Upper lobe of right lung (tissue), 1 donor: ENCODE results near the gene SLC1A2. TPM values are rescaled to one million over a fixed set of nuclear protein-coding genes. Genes with fewer than 3 reads are reported as not detected.

Experiments
- ATAC-seq: fragments of 200-7000 bp; cut with Tn5 transposase; one replicate; pipeline ENCODE4 v1.9.1; 2020; ENCODE audit warnings: mild to moderate bottlenecking, moderate library complexity
- DNase-seq: peaks from one replicate; pipeline ENCODE4 v3.0.0-alpha.2; 2020
- H3K27ac ChIP-seq: fragments of 200-600 bp; one replicate; pipeline ENCODE4 v1.8.0; 2022
- H3K27me3 ChIP-seq: fragments of 200-600 bp; one replicate; pipeline ENCODE4 v1.8.0; 2022; ENCODE audit warnings: mild to moderate bottlenecking
- H3K36me3 ChIP-seq: fragments of 200-600 bp; one replicate; pipeline ENCODE4 v1.8.0; 2022
- H3K4me1 ChIP-seq: fragments of 200-600 bp; one replicate; pipeline ENCODE4 v1.8.0; 2022
- H3K4me3 ChIP-seq: fragments of 200-600 bp; one replicate; pipeline ENCODE4 v1.8.0; 2022; ENCODE audit warnings: mild to moderate bottlenecking
- H3K9me3 ChIP-seq: fragments of 200-600 bp; one replicate; pipeline ENCODE4 v1.8.0; 2022
- CTCF ChIP-seq: fragments of 200-600 bp; IDR thresholded peaks from one replicate; pipeline ENCODE4 v1.8.0; 2022; ENCODE audit warnings: antibody characterized with exemption
- intact Hi-C: fragments of 100-400 bp; cut with DNase I; formaldehyde crosslinking; loops from one replicate; pipeline ENCODE4 v1.11.0; 2022
- total RNA-seq: library from RNA; stranded (reverse); fragmentation: NEBNext Ultra II Directional; extraction: Animal tissue kit (Norgen Biotek cat#: 25700); gene quantifications from one replicate; pipeline ENCODE4 v1.2.1, GENCODE V29; 2021
- donor health status: DM: no; HTN: yes; CAD: no; lungs with severe emphysema.

The SLC1A2 gene
- total RNA-seq, 1 donor from 2014 or later = 2.5 TPM

- DNase-seq = no peak
- intact Hi-C loops = no loop called here
- H3K4me1 ChIP-seq = peaks cover 22% of the 10 kb centered on the region
- no peak for TF ChIP-seq CTCF
- H3K27ac ChIP-seq = no peak overlapping the region
- no peaks in the 10 kb centered on the region for H3K36me3 ChIP-seq
- ATAC-seq = no peak
- no peak overlapping the region for H3K4me3 ChIP-seq
- no peaks in the 10 kb centered on the region for H3K9me3 ChIP-seq
- H3K27me3 ChIP-seq = no peaks in the 10 kb centered on the region
Observed at GRCh38 chr11:35360055-35360530, 59.3 kb downstream of the SLC1A2 start.

DNA sequence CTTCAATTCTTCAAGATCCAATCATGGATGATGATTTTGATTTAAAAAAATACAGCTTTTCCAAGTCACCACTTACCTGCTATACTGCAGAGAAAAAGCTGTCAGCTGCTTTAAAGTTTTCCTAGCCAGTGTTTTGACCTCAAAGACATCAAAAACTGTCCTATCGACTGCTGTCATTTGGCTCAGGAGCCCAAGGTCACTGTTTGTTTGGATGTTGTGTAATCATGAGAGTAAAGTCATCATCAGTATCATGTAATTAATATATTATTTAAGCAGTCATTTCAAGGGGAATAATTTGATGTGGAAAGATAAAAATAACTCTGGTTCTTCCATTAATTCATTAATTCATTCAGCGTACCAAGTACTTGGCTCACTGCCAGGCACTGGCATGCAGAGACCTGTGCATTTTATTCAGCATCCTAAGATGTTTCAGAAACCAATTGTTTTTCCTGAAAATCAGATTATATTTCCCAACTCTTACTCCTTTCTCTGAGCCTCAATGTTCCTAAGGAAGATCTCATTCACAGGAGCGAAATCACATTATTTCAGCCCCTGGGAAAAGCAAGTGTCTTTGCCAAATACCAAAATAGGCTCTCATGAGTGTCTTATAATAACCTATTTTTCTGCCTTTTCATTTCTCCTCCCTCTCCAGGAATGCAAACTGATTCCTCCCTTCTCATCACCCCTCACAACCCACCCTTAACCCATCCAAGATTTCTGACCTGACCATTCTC, 59.9 kb downstream of the SLC1A2 start:
- Histone ChIP-seq H3K36me3 (no peaks in the 10 kb centered on the region), H3K27me3 (no peaks in the 10 kb centered on the region), H3K4me3 (no peak overlapping the region), H3K4me1 (peaks cover 18% of the 10 kb centered on the region), H3K27ac (no peak overlapping the region), H3K9me3 (no peaks in the 10 kb centered on the region)
- ATAC-seq = no peak
- intact Hi-C loops = no loop called here
- TF ChIP-seq CTCF = no peak
- DNase-seq = no peak

GRCh38 chr11:35358391-35358790, 61.0 kb downstream of the SLC1A2 start:
- no peak for TF ChIP-seq CTCF
- ATAC-seq (no peak), DNase-seq (no peak)
- Histone ChIP-seq H3K27me3 (no peaks in the 10 kb centered on the region), H3K9me3 (no peaks in the 10 kb centered on the region), H3K36me3 (no peaks in the 10 kb centered on the region), H3K4me1 (peaks cover 9% of the 10 kb centered on the region), H3K27ac (no peak overlapping the region), H3K4me3 (no peak overlapping the region)
- intact Hi-C loops = no loop called here

- Histone ChIP-seq H3K4me1 (peaks cover 4% of the 10 kb centered on the region), H3K27me3 (no peaks in the 10 kb centered on the region), H3K36me3 (no peaks in the 10 kb centered on the region), H3K9me3 (no peaks in the 10 kb centered on the region), H3K27ac (no peak overlapping the region), H3K4me3 (no peak overlapping the region)
- no peak for ATAC-seq
- DNase-seq = no peak
- intact Hi-C loops = no loop called here
- no peak for TF ChIP-seq CTCF
Observed at GRCh38 chr11:35357923-35358322, 61.4 kb downstream of the SLC1A2 start.

DNA sequence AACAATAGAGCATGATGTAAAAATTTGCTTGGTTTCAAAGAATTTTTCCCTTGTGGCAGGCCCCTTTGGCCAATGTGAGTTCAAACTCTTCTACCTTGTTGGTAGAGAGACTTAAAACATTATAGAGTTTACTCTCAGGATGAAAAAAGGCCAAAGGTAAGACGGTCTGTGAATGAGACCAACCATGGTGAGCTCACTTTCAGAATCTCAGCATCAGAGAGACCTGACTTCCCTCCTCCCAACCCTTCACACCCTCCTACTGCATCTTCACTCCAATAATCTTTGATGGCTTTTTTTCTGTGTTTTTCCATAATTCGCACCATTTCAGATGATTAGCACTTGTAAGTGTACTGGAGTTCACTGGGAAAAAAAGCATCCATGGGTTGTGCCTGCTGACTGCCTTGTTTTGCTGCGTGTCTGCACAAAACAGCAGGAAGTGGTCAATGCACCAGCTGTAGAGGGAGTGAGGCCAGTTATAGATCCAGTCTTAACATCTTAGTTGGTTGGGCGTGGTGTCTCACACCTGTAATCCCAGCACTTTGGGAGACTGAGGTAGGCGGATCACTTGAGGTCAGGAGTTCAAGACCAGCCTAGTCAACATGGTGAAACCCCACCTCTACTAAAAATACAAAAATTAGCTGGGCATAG, 64.1 kb downstream of the SLC1A2 start:
- no peak for DNase-seq
- H3K4me3 ChIP-seq = no peak overlapping the region
- no peaks in the 10 kb centered on the region for H3K4me1 ChIP-seq
- intact Hi-C loops = no loop called here
- no peaks in the 10 kb centered on the region for H3K27me3 ChIP-seq
- no peak for TF ChIP-seq CTCF
- no peak overlapping the region for H3K27ac ChIP-seq
- ATAC-seq = no peak
- H3K36me3 ChIP-seq = no peaks in the 10 kb centered on the region
- no peaks in the 10 kb centered on the region for H3K9me3 ChIP-seq
